ENCODE results near the gene PERM1.
"Not testable (repeated sequence)": the region's sequence is repeated elsewhere in the genome, so short reads cannot be mapped to it uniquely, and the experiment has no call there.

Gene PERM1

GRCh38 chr1:978835-979743 lies 2.8 kb downstream of the PERM1 start:
- DNase-seq (ENCODE audit: low read depth), result no peak

DNA sequence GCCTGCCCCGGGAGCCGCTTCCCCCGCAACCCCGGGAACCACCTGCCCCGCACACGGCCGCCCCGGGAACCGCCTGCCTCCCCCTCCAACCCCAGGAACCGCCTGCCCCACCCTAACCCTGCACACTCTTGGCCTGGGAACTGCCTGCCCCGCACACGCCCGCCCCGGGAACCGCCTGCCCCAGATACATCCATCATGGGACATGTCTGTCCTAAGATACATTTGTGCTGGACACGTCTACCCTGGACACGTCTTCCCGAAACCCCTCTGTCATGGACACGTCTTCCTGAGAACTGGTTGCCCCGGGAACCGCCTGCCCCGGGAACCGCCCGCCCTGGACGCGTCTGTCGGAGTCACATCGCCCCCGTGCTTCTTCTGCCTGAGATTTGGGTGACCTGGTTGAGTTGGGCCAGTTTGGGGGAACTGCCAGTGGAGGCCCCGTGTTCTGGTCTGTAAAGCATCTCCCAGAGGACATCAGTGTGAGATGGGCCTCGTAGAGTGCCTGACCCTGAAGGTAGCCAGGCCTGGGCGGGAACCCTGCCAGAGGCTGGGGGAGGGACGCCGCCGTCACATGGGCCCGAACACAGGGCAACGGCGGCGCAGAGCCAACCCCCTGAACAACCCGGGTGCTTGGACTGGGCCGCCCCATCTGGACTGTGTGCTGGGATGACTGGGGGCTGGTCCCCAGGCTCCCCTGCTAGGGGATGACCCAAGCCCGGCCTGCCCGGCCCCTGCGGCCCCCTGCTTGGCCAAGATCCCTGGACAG lies 3.6 kb downstream of the PERM1 start:
- no peak for DNase-seq (ENCODE audit: low read depth)

DNA sequence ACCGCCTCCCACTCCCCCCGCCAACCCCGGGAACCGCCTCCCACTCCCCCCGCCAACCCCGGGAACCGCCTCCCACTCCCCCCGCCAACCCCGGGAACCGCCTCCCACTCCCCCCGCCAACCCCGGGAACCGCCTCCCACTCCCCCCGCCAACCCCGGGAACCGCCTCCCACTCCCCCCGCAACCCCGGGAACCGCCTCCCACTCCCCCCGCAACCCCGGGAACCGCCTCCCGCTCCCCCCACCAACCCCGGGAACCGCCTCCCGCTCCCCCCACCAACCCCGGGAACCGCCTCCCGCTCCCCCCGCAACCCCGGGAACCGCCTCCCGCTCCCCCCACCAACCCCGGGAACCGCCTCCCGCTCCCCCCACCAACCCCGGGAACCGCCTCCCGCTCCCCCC lies 5.1 kb downstream of the PERM1 start:
- not testable (repeated sequence) for DNase-seq (ENCODE audit: low read depth)

GRCh38 chr1:975896-976683 lies 5.8 kb downstream of the PERM1 start:
- DNase-seq (ENCODE audit: low read depth), result no peak

DNA sequence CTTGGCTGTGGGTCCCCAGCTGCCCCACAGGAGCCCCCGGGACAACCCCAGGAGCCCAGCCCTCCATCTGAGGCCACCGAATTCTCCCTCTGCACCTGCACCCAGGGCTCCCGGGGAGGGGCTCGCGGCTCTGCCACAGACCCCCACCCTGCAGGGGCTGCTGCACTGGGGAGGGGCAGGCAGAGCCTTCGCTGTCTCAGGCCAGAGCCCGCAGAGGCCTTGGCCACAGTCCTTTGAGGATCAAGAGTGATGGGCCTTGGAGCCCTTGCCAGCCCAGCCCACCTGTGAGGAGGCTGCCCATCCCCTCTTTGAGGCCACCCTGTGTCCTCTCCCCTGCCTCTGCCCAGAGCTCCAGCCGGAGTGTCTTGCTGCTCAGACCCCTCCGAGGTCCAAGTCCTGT lies 6.5 kb downstream of the PERM1 start:
- DNase-seq (ENCODE audit: low read depth), result no peak

DNA sequence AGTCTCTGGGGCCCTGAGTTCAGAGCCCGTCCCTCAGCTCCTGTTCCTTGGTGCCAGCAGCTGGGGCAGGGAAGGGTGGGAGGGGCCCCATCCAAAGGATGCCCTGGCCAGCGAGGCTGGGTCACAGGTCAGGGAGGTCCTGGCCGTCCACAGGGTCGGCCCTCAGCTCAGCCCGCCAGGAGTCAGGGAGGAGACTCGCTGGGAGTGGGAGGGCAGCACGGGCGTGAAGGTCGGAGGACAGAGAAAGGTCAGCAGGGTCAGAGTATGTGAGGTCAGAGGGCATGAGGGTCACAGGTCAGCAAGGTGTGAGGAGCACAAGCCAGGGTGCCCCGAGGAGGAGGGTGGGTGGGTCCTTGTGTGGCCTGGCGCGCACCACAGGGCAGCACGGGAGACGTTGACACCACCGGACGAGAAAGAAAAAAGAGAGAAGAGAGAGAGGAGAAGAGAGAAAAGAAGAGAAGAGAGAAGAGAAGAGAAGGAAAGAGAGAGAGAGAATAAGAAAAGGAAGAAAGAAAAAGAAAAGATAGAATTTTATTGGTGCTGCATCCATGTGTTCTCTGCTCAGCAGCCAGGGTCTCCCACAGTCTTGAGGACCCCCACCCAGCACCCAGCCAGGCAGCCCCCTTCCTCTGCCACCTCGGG lies 7.1 kb downstream of the PERM1 start:
- DNase-seq (ENCODE audit: low read depth), result no peak

- no peak for DNase-seq (ENCODE audit: low read depth)
These were observed 7.6 kb downstream of the PERM1 start for GRCh38 chr1:974293-974640.

GRCh38 chr1:973459-974292 lies 8.2 kb downstream of the PERM1 start:
- DNase-seq (ENCODE audit: low read depth), result no peak

DNA sequence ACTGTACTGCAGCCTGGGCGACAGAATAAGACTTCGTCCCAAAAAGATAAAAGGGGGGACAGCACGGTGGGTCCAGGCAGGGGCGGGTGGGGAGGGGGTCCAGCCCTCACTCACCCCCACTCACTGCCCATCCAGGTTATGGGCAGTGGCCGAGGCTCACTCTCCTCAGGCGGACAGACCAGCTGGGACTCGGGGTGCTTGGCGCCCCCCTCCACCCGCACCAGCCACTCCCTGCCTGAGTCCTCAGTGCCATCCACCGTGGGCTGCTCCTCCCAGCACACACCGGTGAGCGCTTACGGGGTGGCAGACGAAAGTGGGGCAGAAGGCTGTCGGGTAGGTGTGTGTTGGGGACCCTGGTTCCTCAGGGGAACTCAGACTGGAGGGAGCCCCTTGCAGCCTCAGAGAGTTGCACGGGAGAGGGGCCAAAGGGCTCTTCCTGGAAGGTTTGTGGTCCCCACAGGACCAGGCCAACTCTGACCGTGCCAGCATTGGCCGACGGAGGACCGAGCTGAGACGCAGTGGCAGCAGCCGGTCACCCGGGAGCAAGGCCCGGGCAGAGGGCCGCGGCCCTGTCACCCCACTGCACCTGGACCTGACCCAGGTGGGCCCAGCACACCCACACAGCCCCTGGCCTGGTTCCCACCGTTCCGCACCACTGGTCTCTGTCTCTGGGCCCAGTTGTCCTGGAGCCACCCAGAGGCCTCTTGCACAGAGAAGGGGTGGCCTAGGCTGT lies 9.0 kb downstream of the PERM1 start:
- DNase-seq (ENCODE audit: low read depth), result no peak

GRCh38 chr1:971751-972506 lies 10.0 kb downstream of the PERM1 start:
- DNase-seq (ENCODE audit: low read depth), result no peak

- no peak for DNase-seq (ENCODE audit: low read depth)
These were observed 10.7 kb downstream of the PERM1 start for GRCh38 chr1:970973-971730.

GRCh38 chr1:970242-970972 lies 11.5 kb downstream of the PERM1 start:
- no peak for DNase-seq (ENCODE audit: low read depth)

GRCh38 chr1:969260-969855 lies 12.5 kb downstream of the PERM1 start:
- DNase-seq (ENCODE audit: low read depth), result no peak

- no peak for DNase-seq (ENCODE audit: low read depth)
These were observed 14.2 kb downstream of the PERM1 start for GRCh38 chr1:967466-968343.

- no peak for DNase-seq (ENCODE audit: low read depth)
These were observed 15.1 kb downstream of the PERM1 start for GRCh38 chr1:966704-967300.

GRCh38 chr1:966135-966703 lies 15.7 kb downstream of the PERM1 start, which contains the start of gene PLEKHN1:
PLEKHN1 (plus strand) TSS chr1:966482; CDS start chr1:966532, 50 bp downstream.
- no peak for DNase-seq (ENCODE audit: low read depth)
